Breast epithelium (tissue), 4 donors: ENCODE measurements around the gene MYO15A. TPM values are rescaled to one million over a fixed set of nuclear protein-coding genes. Genes with fewer than 3 reads are reported as not detected.

ENCODE experiments used
- DNase-seq, 2 donors: peaks; one replicate each; pipeline ENCODE4 v3.0.0-alpha.2; 2019; ENCODE audit warnings: low spot score in 2 of 2
- H3K27ac ChIP-seq, 2 donors: fragments of 200-600 bp; sonication (generic) in 1 of 2; one replicate each; pipeline ENCODE4 v1.5.1; 2016 to 2019; ENCODE audit warnings: mild to moderate bottlenecking in 1 of 2
- H3K27me3 ChIP-seq, 2 donors: fragments of 200-600 bp; sonication (generic) in 1 of 2; one replicate each; pipeline versions ENCODE4 v1.5.1 to v1.6.0; 2017 to 2019; ENCODE audit warnings: control low read depth in 1 of 2, mild to moderate bottlenecking in 1 of 2
- H3K36me3 ChIP-seq: fragments of 200-600 bp; one replicate; pipeline ENCODE4 v1.5.1; 2019
- H3K4me1 ChIP-seq, 2 donors: fragments of 200-600 bp; sonication (generic); one replicate each; pipeline ENCODE4 v1.5.1; 2016 to 2019; ENCODE audit warnings: control low read depth in 1 of 2
- H3K4me3 ChIP-seq, 3 donors: fragments of 200-600 bp; sonication (generic); 1 replicate in 2 of 3; 2 replicates in 1 of 3; pipeline ENCODE4 v1.5.1; 2016 to 2019; ENCODE audit warnings: mild to moderate bottlenecking in 3 of 3, moderate library complexity in 2 of 3
- H3K9me3 ChIP-seq, 2 donors: fragments of 200-600 bp; sonication (generic) in 1 of 2; one replicate each; pipeline ENCODE4 v1.5.1; 2016 to 2019; ENCODE audit warnings: control low read depth in 1 of 2
- CTCF ChIP-seq, 3 donors: fragments of 450-650 bp; IDR thresholded peaks; one replicate each; pipeline ENCODE4 v1.5.1; 2016 to 2017; ENCODE audit warnings: antibody characterized with exemption in 3 of 3, mild to moderate bottlenecking in 3 of 3, moderate library complexity in 3 of 3
- POLR2A ChIP-seq: fragments of 450-650 bp; IDR thresholded peaks from one replicate; pipeline ENCODE4 v1.6.1; 2016; ENCODE audit warnings: antibody characterized with exemption, mild to moderate bottlenecking, moderate library complexity
- POLR2AphosphoS5 ChIP-seq, 3 donors: sonication (generic); formaldehyde crosslinking; IDR thresholded peaks; one replicate each; pipeline ENCODE4 v1.6.1; 2017; ENCODE audit warnings: antibody characterized with exemption in 3 of 3
- intact Hi-C: fragments of 100-400 bp; cut with DNase I; formaldehyde crosslinking; loops from one replicate; pipeline ENCODE4 v1.15.1; 2023; ENCODE audit warnings: low total_unique reads
- total RNA-seq, 3 donors: library from RNA; depleted of rRNA; stranded (reverse); fragments of >200 nt; gene quantifications; one replicate each; pipeline ENCODE4 v1.1.0, GENCODE V29; 2016

The MYO15A gene
- total RNA-seq, 3 donors from 2014 or later, result 1.2 to 2.9 (median 2.2) TPM

DNA sequence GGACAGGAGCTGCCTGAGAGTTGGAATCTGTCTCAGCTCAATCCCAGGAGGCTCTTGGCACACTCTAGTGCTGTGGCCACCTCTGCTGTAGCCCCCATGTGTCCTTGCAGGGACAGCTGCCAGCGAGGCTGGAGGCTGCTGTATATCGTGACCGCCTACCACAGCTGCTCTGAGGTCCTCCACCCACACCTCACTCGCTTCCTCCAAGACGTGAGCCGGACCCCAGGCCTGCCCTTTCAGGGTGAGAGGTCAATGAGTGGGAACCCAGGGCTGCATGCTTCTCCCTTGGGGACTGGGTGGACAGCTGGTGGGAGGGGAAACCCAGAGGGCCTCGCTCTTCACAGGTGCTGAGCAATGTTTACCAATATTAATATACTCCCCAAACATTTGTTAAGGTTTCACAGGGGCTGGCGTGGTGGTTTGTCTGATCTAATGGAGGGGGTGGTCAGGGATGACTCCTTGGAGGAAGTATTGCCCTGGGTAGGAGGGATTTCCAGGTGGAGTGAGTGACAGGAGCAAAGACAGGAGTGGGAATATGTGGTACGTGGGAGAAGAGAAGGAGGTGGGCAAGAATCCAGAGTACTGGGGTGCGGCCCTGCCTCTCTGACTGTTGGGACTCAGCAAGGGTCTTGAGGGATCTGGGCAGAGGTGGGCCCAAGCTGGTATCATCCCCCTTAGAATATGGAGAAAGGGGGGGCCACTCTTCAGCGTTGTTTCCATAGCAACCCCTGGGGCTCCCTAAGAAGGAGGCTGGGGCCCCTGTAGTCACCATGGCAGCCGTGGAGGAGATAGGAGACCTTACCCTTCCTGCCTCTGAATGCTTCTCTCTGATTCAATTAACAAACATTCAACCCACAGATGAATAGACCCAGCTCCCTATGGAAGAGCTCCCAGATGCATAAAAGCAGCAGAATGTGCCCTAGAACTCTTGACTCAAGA lies 52.9 kb downstream of the MYO15A start:
- no peaks in the 10 kb centered on the region for H3K36me3 ChIP-seq
- H3K9me3 ChIP-seq, result no peaks in the 10 kb centered on the region
- TF ChIP-seq POLR2AphosphoS5 (IDR thresholded peaks at IDR 0.05) (no peak), CTCF (IDR thresholded peaks at IDR 0.05) (no peak), POLR2A (no peak)
- no peak for DNase-seq
- no peak overlapping the region for H3K27ac ChIP-seq
- H3K27me3 ChIP-seq, result no peaks in the 10 kb centered on the region
- H3K4me1 ChIP-seq, result peaks cover 0 to 4% of the 10 kb centered on the region in 2 donors
- intact Hi-C loops, result no loop called here
- no peak overlapping the region for H3K4me3 ChIP-seq

DNA sequence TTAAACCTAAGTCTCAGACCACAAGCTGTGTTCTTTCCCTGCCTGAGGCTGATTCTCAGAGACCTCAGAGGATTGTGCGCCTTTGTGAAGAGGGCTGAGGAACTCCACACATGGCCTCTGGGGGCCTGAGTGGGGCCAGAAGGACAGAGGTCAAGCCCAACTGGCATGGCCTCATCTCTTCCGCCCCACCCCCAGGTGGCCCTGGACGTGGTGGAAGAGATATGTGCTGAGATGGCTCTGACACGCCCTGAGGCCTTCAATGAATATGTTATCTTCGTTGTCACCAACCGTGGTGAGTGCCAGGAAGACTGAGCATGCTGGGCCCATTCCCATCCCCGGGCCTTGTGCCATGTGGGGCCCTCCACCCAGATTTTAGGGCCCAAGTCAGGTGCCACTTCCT lies 55.0 kb downstream of the MYO15A start:
- Histone ChIP-seq H3K9me3 (no peaks in the 10 kb centered on the region), H3K4me3 (no peak overlapping the region), H3K36me3 (no peaks in the 10 kb centered on the region), H3K27me3 (no peaks in the 10 kb centered on the region), H3K27ac (no peak overlapping the region), H3K4me1 (peaks cover 0 to 2% of the 10 kb centered on the region in 2 donors)
- TF ChIP-seq POLR2AphosphoS5 (IDR thresholded peaks at IDR 0.05), result no peak
- no peak for TF ChIP-seq POLR2A
- no peak for TF ChIP-seq CTCF (IDR thresholded peaks at IDR 0.05)
- intact Hi-C loops, result no loop called here
- DNase-seq, result no peak

DNA sequence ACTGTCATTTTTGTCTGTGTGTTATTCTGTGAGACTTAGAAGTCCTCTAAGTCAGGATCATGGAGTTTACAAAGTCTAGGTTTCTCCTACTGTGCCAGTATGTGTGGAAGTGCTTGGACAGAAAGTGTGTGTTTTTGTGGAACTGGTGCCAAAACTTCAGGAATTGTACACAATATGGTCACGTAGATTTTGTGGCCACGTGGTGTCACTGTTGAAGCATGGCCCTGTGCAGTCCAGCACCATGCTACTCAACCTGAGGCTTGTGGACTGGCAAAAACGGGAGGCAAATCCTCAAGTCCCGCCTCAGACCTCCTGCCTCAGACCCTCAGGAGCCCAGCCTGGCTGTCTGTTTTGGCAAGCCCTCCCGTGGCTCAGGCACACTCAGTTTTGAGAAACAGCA lies 58.3 kb downstream of the MYO15A start:
- no peaks in the 10 kb centered on the region for H3K4me1 ChIP-seq
- no peak overlapping the region for H3K27ac ChIP-seq
- no peak for TF ChIP-seq CTCF (IDR thresholded peaks at IDR 0.05)
- no peak for TF ChIP-seq POLR2A
- no peak for TF ChIP-seq POLR2AphosphoS5 (IDR thresholded peaks at IDR 0.05)
- H3K9me3 ChIP-seq, result no peaks in the 10 kb centered on the region
- no peaks in the 10 kb centered on the region for H3K36me3 ChIP-seq
- H3K4me3 ChIP-seq, result no peak overlapping the region
- no peaks in the 10 kb centered on the region for H3K27me3 ChIP-seq
- intact Hi-C loops, result no loop called here
- DNase-seq, result no peak

DNA sequence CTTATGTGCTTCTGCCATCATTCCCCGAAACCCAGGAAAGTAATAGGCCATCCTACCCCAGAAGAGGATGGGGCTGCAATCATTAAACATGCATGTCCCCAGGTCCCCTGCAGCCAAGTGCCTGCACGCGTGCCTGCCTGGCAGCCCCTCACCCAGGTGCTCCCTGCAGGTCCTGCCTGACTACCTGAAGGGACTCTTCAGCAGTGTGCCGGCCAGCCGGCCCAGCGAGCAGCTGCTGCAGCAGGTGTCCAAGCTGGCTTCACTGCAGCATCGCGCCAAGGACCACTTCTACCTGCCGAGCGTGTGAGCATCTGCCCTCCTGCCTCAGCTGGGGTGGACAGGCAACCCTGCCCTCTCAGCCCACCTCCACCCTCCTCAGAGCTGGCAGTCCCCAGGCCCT lies 58.9 kb downstream of the MYO15A start:
- Histone ChIP-seq H3K27me3 (no peaks in the 10 kb centered on the region), H3K27ac (no peak overlapping the region), H3K4me1 (no peaks in the 10 kb centered on the region), H3K36me3 (no peaks in the 10 kb centered on the region), H3K9me3 (no peaks in the 10 kb centered on the region), H3K4me3 (no peak overlapping the region)
- TF ChIP-seq POLR2A, result no peak
- TF ChIP-seq CTCF (IDR thresholded peaks at IDR 0.05), result no peak
- TF ChIP-seq POLR2AphosphoS5 (IDR thresholded peaks at IDR 0.05), result no peak
- no peak for DNase-seq
- intact Hi-C loops, result no loop called here

DNA sequence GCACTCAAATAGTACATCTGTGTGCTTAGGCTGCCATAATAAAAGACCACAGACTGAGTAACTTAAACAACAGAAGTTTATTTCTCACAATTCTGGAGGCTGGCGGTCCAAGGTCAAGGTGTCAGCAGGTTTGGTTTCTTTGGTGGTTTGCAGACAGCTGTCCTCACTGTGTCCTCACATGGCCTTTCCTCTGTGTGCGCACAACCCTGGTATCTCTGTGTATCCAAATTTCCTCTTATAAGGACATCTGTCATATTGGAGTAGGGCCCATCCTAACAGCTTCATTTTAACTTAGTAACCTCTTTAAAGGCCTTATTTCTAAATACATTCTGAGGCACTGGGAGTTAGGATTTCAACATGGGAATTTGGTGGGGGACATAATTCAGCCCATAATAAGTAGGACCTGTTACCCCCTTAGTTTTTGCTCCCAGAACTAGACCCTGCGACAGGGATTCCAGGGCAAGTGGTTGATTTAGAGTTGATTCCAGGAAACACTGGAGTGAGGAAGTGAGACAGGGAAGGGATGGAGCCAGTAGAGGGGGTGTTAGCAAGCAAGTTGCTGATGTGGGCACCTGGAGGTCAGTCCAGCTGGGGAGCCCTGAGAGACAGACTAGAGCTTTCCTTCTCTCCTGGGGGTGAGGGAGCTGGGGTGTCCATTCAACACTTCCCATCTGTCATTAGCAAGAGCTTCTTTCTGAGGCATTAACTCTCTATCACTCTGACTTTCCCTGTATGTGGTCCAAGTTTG lies 64.1 kb downstream of the MYO15A start:
- H3K4me3 ChIP-seq, result no peak overlapping the region
- no peaks in the 10 kb centered on the region for H3K36me3 ChIP-seq
- H3K27me3 ChIP-seq, result no peaks in the 10 kb centered on the region
- no peaks in the 10 kb centered on the region for H3K9me3 ChIP-seq
- H3K27ac ChIP-seq, result no peak overlapping the region
- TF ChIP-seq POLR2AphosphoS5 (IDR thresholded peaks at IDR 0.05) (no peak), CTCF (IDR thresholded peaks at IDR 0.05) (no peak), POLR2A (no peak)
- H3K4me1 ChIP-seq, result no peaks in the 10 kb centered on the region
- no peak for DNase-seq
- intact Hi-C loops, result no loop called here
